ENCODE measurements around the gene SPRYD4. TPM values are rescaled to one million over a fixed set of nuclear protein-coding genes. Genes with fewer than 3 reads are reported as not detected.
A peak's percentile ranks its signal among the peaks of the same experiment; 100 is the strongest.

The SPRYD4 gene
- total RNA-seq = 1 to 10 TPM; 1.3 to 2.3 (median 2.1) TPM

- intact Hi-C loops (cut with DNase I; ENCODE audit: low total_unique reads) = loop anchor here (5.0 kb wide), 1 partner anchor 276 kb away; no protein-coding TSS in a partner anchor
- H3K4me3 ChIP-seq (ENCODE audit: low read depth, poor library complexity, severe bottlenecking) = peak within 1 kb of the TSS; percentile 57
- peak; percentile 92 to 98 for DNase-seq (ENCODE audit: low spot score in 2 of 2)
- 0% methylated on average over 43 of the region's 43 CpGs for WGBS, 2 donors
- TF ChIP-seq POLR2A (IDR thresholded peaks at IDR 0.05) (peak in 1 of 2 donors; percentile 35), CTCF (IDR thresholded peaks at IDR 0.05) (no peak)
Observed at GRCh38 chr12:56468216-56469006, at the start of gene SPRYD4. TSS of gene SPRYD4 (plus strand) at chr12:56468578. CDS start at chr12:56468592, 14 bp downstream.

- intact Hi-C loops (cut with DNase I; ENCODE audit: low total_unique reads) = no loop called here
- no peak overlapping the region for H3K4me3 ChIP-seq (ENCODE audit: low read depth, poor library complexity, severe bottlenecking)
- WGBS, 2 donors = 83 to 84% methylated on average over 6 of the region's 6 CpGs
- TF ChIP-seq CTCF (IDR thresholded peaks at IDR 0.05) = no peak
- DNase-seq (ENCODE audit: low spot score in 2 of 2) = no peak
Observed at GRCh38 chr12:56420411-56420810, 48.0 kb upstream of the SPRYD4 start.

GRCh38 chr12:56425193-56425592, 43.2 kb upstream of the SPRYD4 start:
- DNase-seq (ENCODE audit: low spot score in 2 of 2) = no peak
- no peak overlapping the region for H3K4me3 ChIP-seq (ENCODE audit: low read depth, poor library complexity, severe bottlenecking)
- 81 to 85% methylated on average over 1 of the region's 1 CpG for WGBS, 2 donors
- TF ChIP-seq POLR2A (IDR thresholded peaks at IDR 0.05) (no peak), CTCF (IDR thresholded peaks at IDR 0.05) (no peak)
- intact Hi-C loops (cut with DNase I; ENCODE audit: low total_unique reads) = no loop called here

- no peak for TF ChIP-seq CTCF (IDR thresholded peaks at IDR 0.05)
- no peak for TF ChIP-seq POLR2A (IDR thresholded peaks at IDR 0.05)
- H3K4me3 ChIP-seq (ENCODE audit: low read depth, poor library complexity, severe bottlenecking) = no peak overlapping the region
- DNase-seq (ENCODE audit: low spot score in 2 of 2) = no peak
- 60 to 61% methylated on average over 3 of the region's 3 CpGs for WGBS, 2 donors
- intact Hi-C loops (cut with DNase I; ENCODE audit: low total_unique reads) = no loop called here
Observed at GRCh38 chr12:56425940-56426438, 42.4 kb upstream of the SPRYD4 start.

- TF ChIP-seq CTCF (IDR thresholded peaks at IDR 0.05) = no peak
- no peak for TF ChIP-seq POLR2A (IDR thresholded peaks at IDR 0.05)
- intact Hi-C loops (cut with DNase I; ENCODE audit: low total_unique reads) = no loop called here
- WGBS, 2 donors = 97 to 99% methylated on average over 11 of the region's 11 CpGs
- DNase-seq (ENCODE audit: low spot score in 2 of 2) = no peak
- H3K4me3 ChIP-seq (ENCODE audit: low read depth, poor library complexity, severe bottlenecking) = no peak overlapping the region
Observed at GRCh38 chr12:56431288-56431687, 37.1 kb upstream of the SPRYD4 start.
